WI38 (cell line): ENCODE data around the gene SAP30L.

Experiments used
- H3K4me3 ChIP-seq: 2 replicates; pipeline ENCODE4 v1.5.1; 2011; ENCODE audit warnings: low read depth, mild to moderate bottlenecking, control low read depth, low read length
- CTCF ChIP-seq: IDR thresholded peaks from 2 replicates; pipeline ENCODE4 v1.5.1; 2012; ENCODE audit warnings: low read depth, mild to moderate bottlenecking, control low read depth, low read length

SAP30L gene

GRCh38 chr5:154508114-154508513 is 62.3 kb downstream of the SAP30L start:
- no peak overlapping the region for H3K4me3 ChIP-seq
- no peak for TF ChIP-seq CTCF

GRCh38 chr5:154509784-154510555 is 64.2 kb downstream of the SAP30L start:
- TF ChIP-seq CTCF, result no peak
- H3K4me3 ChIP-seq, result no peak overlapping the region
